ENCODE measurements around the gene SPAM1.
"Not testable (repeated sequence)": the region's sequence is repeated elsewhere in the genome, so short reads cannot be mapped to it uniquely, and the experiment has no call there.

SPAM1 gene

DNA sequence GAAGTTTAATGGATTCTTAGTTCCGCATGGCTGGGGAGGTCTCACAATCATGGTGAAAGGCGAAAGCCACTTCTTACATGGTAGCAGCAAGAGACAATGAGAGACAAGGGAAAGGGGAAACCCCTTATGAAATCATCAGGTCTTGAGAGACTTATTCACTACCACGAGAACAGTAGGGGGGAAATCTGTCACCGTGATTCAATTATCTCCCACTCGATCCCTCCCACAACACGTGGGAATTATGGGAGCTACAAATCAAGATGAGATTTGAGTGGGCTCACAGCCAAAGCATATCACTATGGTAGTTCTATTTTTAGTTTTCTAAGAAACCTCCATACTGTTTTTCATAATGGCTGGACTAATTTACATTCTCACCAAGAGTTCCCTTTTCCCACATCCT, 36.7 kb downstream of the SPAM1 start:
- no peak for DNase-seq

DNA sequence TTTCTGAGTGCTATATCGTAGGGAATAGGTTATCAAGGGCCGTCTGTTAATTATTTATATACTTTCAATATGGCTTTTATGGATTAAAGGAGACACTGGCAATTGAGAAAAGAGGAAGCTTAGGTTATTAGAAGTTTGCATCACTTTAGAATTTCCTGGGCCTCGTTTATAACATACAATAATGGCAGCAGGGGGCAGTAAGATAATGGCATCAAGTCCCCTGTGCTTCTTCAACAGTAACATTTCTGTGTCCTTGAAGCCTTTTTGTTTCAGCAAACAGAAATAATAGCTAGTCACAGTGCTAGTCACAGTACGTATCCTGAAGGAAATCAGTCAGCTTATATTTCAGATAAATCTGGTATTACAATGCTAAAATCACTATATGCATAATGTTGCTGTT, 41.9 kb downstream of the SPAM1 start:
- DNase-seq: peak in 1 of 2 experiments; percentile 15

- DNase-seq: no peak
Measured at GRCh38 chr7:123972045-123972444, 47.0 kb downstream of the SPAM1 start.

DNA sequence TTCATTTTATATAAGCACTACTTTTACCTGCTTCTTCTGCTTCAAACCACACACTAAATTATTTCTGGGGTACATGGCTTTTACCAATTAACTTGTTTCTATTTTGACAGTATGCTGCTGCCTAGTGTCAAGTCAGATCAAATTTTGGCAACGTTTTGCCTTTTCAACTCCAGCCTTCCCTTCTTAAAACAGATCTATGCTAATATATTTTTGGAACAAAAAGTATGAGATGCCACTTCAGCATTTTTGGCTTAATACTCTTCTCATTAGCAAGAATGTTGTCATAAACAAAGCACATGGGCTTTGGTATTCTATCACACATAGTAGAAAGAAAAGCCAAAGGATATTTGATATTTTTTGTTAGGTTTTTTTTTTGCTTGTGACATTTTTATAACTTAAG, 47.8 kb downstream of the SPAM1 start:
- no peak for DNase-seq

DNA sequence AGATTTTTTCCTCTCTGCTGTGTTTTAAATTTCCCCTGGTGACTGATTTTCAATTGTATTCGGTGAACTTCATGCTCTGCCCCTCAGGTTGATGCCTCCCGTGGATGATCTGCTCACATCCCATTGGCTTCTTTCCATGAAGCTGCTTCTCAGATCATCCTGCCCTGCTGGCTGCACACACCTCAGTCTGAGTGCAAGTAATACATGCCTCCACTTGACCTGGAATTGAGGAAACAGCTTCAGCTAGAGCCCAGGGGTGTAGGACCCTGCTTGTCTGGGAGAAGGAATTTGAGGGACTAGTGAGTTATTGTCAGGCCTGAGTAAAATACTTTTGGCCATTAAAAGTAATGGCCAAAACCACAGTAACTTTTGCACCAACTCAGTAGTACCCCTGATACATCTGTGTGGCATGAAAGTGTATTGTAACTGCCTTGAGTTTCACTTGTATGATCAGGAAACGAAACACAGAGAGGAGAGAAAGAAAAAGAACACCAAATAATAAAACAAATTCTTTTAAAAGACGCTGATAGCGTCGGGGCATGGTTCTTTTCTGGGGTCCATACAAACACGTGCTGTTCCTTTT, 49.4 kb downstream of the SPAM1 start:
- peak in 1 of 2 experiments; percentile 24 for DNase-seq

DNA sequence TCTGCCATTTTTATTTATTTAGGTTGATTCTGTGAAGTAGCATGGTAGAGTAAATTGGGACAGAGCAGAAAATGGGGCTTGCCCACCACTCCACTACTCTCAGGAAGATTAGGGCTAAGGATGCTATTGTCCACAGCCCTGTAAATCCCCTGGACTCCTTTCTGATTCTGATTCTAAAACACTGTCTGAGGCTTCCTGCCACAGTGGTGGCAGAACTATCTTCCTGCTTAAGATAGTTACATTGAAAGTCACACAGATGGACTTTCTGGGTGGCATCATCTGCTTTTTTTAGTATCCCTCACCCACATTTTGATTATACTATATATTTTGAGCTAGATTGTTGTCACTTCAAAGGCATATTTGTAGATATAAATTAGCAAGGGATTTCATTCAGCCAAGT, 50.0 kb downstream of the SPAM1 start:
- no peak for DNase-seq

GRCh38 chr7:123977081-123977480, 52.0 kb downstream of the SPAM1 start:
- DNase-seq: no peak

GRCh38 chr7:123979876-123980275, 54.8 kb downstream of the SPAM1 start:
- no peak for DNase-seq

- DNase-seq: no peak
Measured at GRCh38 chr7:123987445-123987844, 62.4 kb downstream of the SPAM1 start.

DNA sequence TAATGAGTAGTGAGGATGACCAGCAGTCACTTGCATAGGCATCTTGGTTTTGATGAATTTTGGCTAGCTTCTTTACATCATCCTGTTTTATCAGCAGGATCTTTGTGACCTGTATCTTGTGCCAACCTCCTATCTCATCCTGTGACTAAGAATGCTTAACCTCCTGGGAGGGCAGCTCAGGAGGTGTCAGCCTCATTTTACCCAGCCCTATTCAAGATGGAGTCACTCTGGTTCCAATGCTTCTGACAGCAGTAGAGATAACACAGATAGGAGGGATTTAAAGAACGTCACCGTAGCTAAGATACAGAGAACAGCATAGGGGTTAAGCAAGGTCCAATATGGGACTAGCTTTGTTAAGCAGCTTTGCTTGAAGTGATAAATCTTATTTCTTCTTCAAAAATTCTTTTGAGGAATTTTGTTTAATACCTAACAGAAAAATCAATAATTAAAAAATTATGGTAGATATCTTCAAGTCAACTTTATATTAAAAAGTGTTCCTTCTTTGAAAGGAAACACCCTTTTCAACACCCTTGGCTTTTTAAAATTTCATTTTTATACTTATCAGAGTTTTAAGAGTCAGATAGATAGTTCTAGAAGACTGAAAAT, 68.0 kb downstream of the SPAM1 start:
- DNase-seq: no peak

- DNase-seq: no peak
Measured at GRCh38 chr7:123993996-123994395, 69.0 kb downstream of the SPAM1 start.

DNA sequence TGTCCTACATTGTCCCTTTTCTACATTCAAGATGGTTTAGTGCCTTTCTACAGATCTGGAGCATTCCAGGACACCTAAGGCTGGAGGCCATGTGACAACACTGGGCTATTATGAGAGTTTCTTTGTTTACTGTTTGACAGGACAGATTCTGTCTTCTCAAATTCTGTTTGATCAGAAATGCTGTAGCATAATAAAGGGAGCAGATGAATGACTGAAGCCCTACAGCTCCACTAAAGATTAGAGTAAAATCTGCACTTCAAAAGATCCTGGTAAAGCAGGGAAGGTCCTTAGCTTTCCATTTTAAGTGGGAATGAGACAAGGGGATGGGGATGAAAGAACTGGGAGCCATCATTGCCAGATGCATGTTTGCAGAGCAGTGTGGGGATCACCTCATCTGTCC, 69.4 kb downstream of the SPAM1 start:
- no peak for DNase-seq

DNA sequence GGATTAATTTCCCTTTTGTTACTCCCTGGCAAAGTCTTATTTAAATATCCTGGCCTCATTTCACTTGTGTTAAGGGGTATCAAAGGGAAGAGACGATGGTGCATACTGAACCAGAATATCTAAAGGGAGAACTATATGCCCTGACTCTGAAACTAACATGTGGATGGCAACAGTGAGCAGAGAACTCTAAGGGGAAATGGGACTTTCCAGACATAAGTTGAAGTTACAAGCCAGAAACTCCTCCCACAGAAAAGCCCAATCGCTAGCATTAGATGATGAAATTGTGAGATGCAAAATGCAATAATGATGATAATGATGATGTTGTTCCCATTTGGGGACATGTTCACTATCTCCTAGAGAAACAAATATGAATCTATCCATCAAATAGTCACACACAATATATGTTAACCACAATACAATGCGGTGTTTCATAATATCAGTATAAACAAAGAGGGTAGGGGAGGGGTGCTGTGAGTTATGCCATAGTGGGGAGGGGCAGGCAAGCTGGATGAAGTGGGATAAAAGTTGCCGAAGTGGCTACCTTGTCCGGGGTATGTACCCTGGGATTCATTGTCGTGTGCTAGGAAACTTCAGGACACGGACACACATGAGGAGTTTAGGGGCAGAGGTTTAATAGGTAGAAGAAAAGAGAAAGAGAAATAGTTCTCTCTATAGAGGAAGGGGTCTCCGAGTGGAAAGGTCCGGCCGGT, 70.7 kb downstream of the SPAM1 start:
- no peak for DNase-seq

- DNase-seq: no peak
Measured at GRCh38 chr7:123996327-123996625, 71.2 kb downstream of the SPAM1 start.

DNA sequence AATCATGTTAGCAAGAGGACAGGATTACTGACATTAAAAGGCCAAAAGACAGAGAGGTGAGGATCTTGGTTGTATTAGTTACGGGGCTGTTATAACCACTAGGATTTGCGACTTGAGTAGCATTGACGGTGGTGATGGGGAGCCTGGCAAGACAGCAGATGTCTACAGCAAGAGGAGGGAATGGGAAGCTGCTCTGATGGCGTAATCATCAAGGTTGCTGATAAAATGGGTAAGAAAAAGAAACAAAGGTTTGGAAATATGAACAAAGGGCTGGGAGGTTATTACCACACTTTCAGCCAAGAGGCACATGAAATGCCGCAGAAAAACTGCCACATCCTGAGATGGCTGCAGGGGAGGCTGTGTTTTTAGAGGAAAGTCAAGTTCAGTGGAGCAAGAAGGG, 73.9 kb downstream of the SPAM1 start:
- DNase-seq: no peak

- no peak for DNase-seq
Measured at GRCh38 chr7:123999703-124000102, 74.7 kb downstream of the SPAM1 start.

DNA sequence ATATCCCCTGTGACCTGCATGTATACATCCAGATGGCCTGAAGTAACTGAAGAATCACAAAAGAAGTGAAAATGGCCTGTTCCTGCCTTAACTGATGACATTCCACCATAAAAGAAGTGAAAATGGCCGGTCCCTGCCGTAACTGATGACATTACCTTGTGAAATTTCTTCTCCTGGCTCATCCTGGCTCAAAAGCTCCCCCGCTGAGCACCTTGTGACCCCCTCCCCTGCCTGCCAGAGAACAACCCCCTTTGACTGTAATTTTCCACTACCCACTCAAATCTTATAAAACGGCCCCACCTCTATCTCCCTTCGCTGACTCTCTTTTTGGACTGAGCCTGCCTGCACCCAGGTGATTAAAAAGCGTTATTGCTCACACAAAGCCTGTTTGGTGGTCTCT, 83.3 kb downstream of the SPAM1 start:
- DNase-seq: not testable (repeated sequence)

- DNase-seq: peak; percentile 30 to 65
Measured at GRCh38 chr7:124009321-124009720, 84.3 kb downstream of the SPAM1 start.

Data from NCI-H524 (cell line).